Dermis microvascular lymphatic vessel endothelial cell (primary cell): Measurements from ENCODE around the gene ROCK1. TPM values are rescaled to one million over a fixed set of nuclear protein-coding genes. Genes with fewer than 3 reads are reported as not detected.
"Not testable (repeated sequence)": the region's sequence is repeated elsewhere in the genome, so short reads cannot be mapped to it uniquely, and the experiment has no call there.

Source experiments
- DNase-seq, 2 donors: peaks; one replicate each; pipeline versions ENCODE4 v3.0.0 to v3.0.0-alpha.2; 2010; ENCODE audit warnings: low read depth in 2 of 2
- total RNA-seq: library from RNA; depleted of rRNA; stranded (reverse); fragments of >200 nt; gene quantifications from 2 replicates; pipeline ENCODE4 v1.2.1, GENCODE V29; 2014

Gene ROCK1
- total RNA-seq, 1 donor from 2014 or later: 28.0 TPM

- DNase-seq: no peak
Observed at GRCh38 chr18:21054252-21054821, 57.3 kb downstream of the ROCK1 start.

- DNase-seq: no peak
Observed at GRCh38 chr18:21053127-21053526, 58.5 kb downstream of the ROCK1 start.

- no peak for DNase-seq
Observed at GRCh38 chr18:21052385-21052784, 59.2 kb downstream of the ROCK1 start.

GRCh38 chr18:21051620-21052019 is 60.0 kb downstream of the ROCK1 start:
- no peak for DNase-seq

- peak in 1 of 2 donors; percentile 62 for DNase-seq
Observed at GRCh38 chr18:21049306-21049705, 62.3 kb downstream of the ROCK1 start.

GRCh38 chr18:21047126-21047525 is 64.5 kb downstream of the ROCK1 start:
- peak in 1 of 2 donors; percentile 17 for DNase-seq

GRCh38 chr18:21040466-21040865 is 71.1 kb downstream of the ROCK1 start:
- no peak for DNase-seq

- DNase-seq: no peak
Observed at GRCh38 chr18:21038201-21038600, 73.4 kb downstream of the ROCK1 start.

- no peak for DNase-seq
Observed at GRCh38 chr18:21031845-21032244, 79.8 kb downstream of the ROCK1 start.

GRCh38 chr18:21018257-21018656 is 93.4 kb downstream of the ROCK1 start:
- DNase-seq: not testable (repeated sequence)

- DNase-seq: no peak
Observed at GRCh38 chr18:21012308-21012707, 99.3 kb downstream of the ROCK1 start.

GRCh38 chr18:21004726-21005125 is 106.9 kb downstream of the ROCK1 start:
- peak in 1 of 2 donors; percentile 77 for DNase-seq

GRCh38 chr18:21000667-21001066 is 110.9 kb downstream of the ROCK1 start:
- no peak for DNase-seq

- DNase-seq: no peak
Observed at GRCh38 chr18:20997371-20997770, 114.2 kb downstream of the ROCK1 start.

GRCh38 chr18:20996418-20996817 is 115.2 kb downstream of the ROCK1 start:
- no peak for DNase-seq

GRCh38 chr18:20988726-20989125 is 122.9 kb downstream of the ROCK1 start:
- DNase-seq: no peak

- no peak for DNase-seq
Observed at GRCh38 chr18:20975077-20975476, 136.5 kb downstream of the ROCK1 start.

GRCh38 chr18:20971886-20972267 is 139.7 kb downstream of the ROCK1 start:
- peak; percentile 7 to 47 for DNase-seq

GRCh38 chr18:20966795-20967194 is 144.8 kb downstream of the ROCK1 start:
- no peak for DNase-seq

- no peak for DNase-seq
Observed at GRCh38 chr18:20963027-20963426, 148.6 kb downstream of the ROCK1 start.

GRCh38 chr18:20960735-20961134 is 150.9 kb downstream of the ROCK1 start:
- no peak for DNase-seq

- not testable (repeated sequence) for DNase-seq
Observed at GRCh38 chr18:20950827-20951226, 160.8 kb downstream of the ROCK1 start.
